Measurements from ENCODE around the gene GGACT.

GGACT gene

GRCh38 chr13:100520936-100521850 is 67.4 kb downstream of the GGACT start:
- H3K4me1 ChIP-seq (ENCODE audit: control insufficient read depth, insufficient read depth, low read length, unreplicated experiment) = no peaks in the 10 kb centered on the region
- no peak overlapping the region for H3K27ac ChIP-seq (ENCODE audit: low read depth, low read length)
- H3K4me3 ChIP-seq (ENCODE audit: low read depth, low read length) = no peak overlapping the region
- no peaks in the 10 kb centered on the region for H3K36me3 ChIP-seq (ENCODE audit: insufficient read depth, low read length)
- no peaks in the 10 kb centered on the region for H3K79me2 ChIP-seq (ENCODE audit: control insufficient read depth, insufficient read depth, low read length, unreplicated experiment)
- H3K27me3 ChIP-seq (ENCODE audit: insufficient read depth, low read length) = no peaks in the 10 kb centered on the region
- H2AFZ ChIP-seq (ENCODE audit: low read length, unreplicated experiment) = no peak overlapping the region

GRCh38 chr13:100519626-100520025 is 69.0 kb downstream of the GGACT start:
- H3K36me3 ChIP-seq (ENCODE audit: insufficient read depth, low read length) = no peaks in the 10 kb centered on the region
- H3K27me3 ChIP-seq (ENCODE audit: insufficient read depth, low read length) = no peaks in the 10 kb centered on the region
- peaks cover under 1% of the 10 kb centered on the region for H3K4me1 ChIP-seq (ENCODE audit: control insufficient read depth, insufficient read depth, low read length, unreplicated experiment)
- H2AFZ ChIP-seq (ENCODE audit: low read length, unreplicated experiment) = no peak overlapping the region
- H3K27ac ChIP-seq (ENCODE audit: low read depth, low read length) = no peak overlapping the region
- H3K4me3 ChIP-seq (ENCODE audit: low read depth, low read length) = no peak overlapping the region
- H3K79me2 ChIP-seq (ENCODE audit: control insufficient read depth, insufficient read depth, low read length, unreplicated experiment) = no peaks in the 10 kb centered on the region

- H3K79me2 ChIP-seq (ENCODE audit: control insufficient read depth, insufficient read depth, low read length, unreplicated experiment) = no peaks in the 10 kb centered on the region
- no peak overlapping the region for H3K4me3 ChIP-seq (ENCODE audit: low read depth, low read length)
- H3K27ac ChIP-seq (ENCODE audit: low read depth, low read length) = no peak overlapping the region
- no peak overlapping the region for H2AFZ ChIP-seq (ENCODE audit: low read length, unreplicated experiment)
- no peaks in the 10 kb centered on the region for H3K27me3 ChIP-seq (ENCODE audit: insufficient read depth, low read length)
- H3K4me1 ChIP-seq (ENCODE audit: control insufficient read depth, insufficient read depth, low read length, unreplicated experiment) = peaks cover 7% of the 10 kb centered on the region
- H3K36me3 ChIP-seq (ENCODE audit: insufficient read depth, low read length) = no peaks in the 10 kb centered on the region
Observed at GRCh38 chr13:100518394-100519062, 70.1 kb downstream of the GGACT start.

GRCh38 chr13:100517728-100518127 is 70.9 kb downstream of the GGACT start:
- Histone ChIP-seq H3K4me3 (ENCODE audit: low read depth, low read length) (no peak overlapping the region), H3K27me3 (ENCODE audit: insufficient read depth, low read length) (no peaks in the 10 kb centered on the region), H3K36me3 (ENCODE audit: insufficient read depth, low read length) (no peaks in the 10 kb centered on the region), H3K79me2 (ENCODE audit: control insufficient read depth, insufficient read depth, low read length, unreplicated experiment) (no peaks in the 10 kb centered on the region), H3K4me1 (ENCODE audit: control insufficient read depth, insufficient read depth, low read length, unreplicated experiment) (peaks cover 7% of the 10 kb centered on the region), H2AFZ (ENCODE audit: low read length, unreplicated experiment) (no peak overlapping the region), H3K27ac (ENCODE audit: low read depth, low read length) (no peak overlapping the region)

- no peaks in the 10 kb centered on the region for H3K79me2 ChIP-seq (ENCODE audit: control insufficient read depth, insufficient read depth, low read length, unreplicated experiment)
- no peak overlapping the region for H3K27ac ChIP-seq (ENCODE audit: low read depth, low read length)
- H3K4me3 ChIP-seq (ENCODE audit: low read depth, low read length) = no peak overlapping the region
- no peaks in the 10 kb centered on the region for H3K36me3 ChIP-seq (ENCODE audit: insufficient read depth, low read length)
- H3K4me1 ChIP-seq (ENCODE audit: control insufficient read depth, insufficient read depth, low read length, unreplicated experiment) = peaks cover 7% of the 10 kb centered on the region
- no peaks in the 10 kb centered on the region for H3K27me3 ChIP-seq (ENCODE audit: insufficient read depth, low read length)
- no peak overlapping the region for H2AFZ ChIP-seq (ENCODE audit: low read length, unreplicated experiment)
Observed at GRCh38 chr13:100517135-100517534, 71.5 kb downstream of the GGACT start.

- Histone ChIP-seq H3K27ac (ENCODE audit: low read depth, low read length) (no peak overlapping the region), H3K4me1 (ENCODE audit: control insufficient read depth, insufficient read depth, low read length, unreplicated experiment) (peaks cover 7% of the 10 kb centered on the region), H3K4me3 (ENCODE audit: low read depth, low read length) (no peak overlapping the region), H3K36me3 (ENCODE audit: insufficient read depth, low read length) (no peaks in the 10 kb centered on the region), H3K79me2 (ENCODE audit: control insufficient read depth, insufficient read depth, low read length, unreplicated experiment) (no peaks in the 10 kb centered on the region), H3K27me3 (ENCODE audit: insufficient read depth, low read length) (no peaks in the 10 kb centered on the region), H2AFZ (ENCODE audit: low read length, unreplicated experiment) (no peak overlapping the region)
Observed at GRCh38 chr13:100515410-100515800, 73.2 kb downstream of the GGACT start.

- H3K27ac ChIP-seq (ENCODE audit: low read depth, low read length) = no peak overlapping the region
- H3K36me3 ChIP-seq (ENCODE audit: insufficient read depth, low read length) = no peaks in the 10 kb centered on the region
- no peak overlapping the region for H2AFZ ChIP-seq (ENCODE audit: low read length, unreplicated experiment)
- no peaks in the 10 kb centered on the region for H3K79me2 ChIP-seq (ENCODE audit: control insufficient read depth, insufficient read depth, low read length, unreplicated experiment)
- peaks cover 7% of the 10 kb centered on the region for H3K4me1 ChIP-seq (ENCODE audit: control insufficient read depth, insufficient read depth, low read length, unreplicated experiment)
- H3K27me3 ChIP-seq (ENCODE audit: insufficient read depth, low read length) = no peaks in the 10 kb centered on the region
- no peak overlapping the region for H3K4me3 ChIP-seq (ENCODE audit: low read depth, low read length)
Observed at GRCh38 chr13:100514788-100515409, 73.7 kb downstream of the GGACT start.

GRCh38 chr13:100513987-100514670 is 74.5 kb downstream of the GGACT start:
- Histone ChIP-seq H3K27me3 (ENCODE audit: insufficient read depth, low read length) (no peaks in the 10 kb centered on the region), H2AFZ (ENCODE audit: low read length, unreplicated experiment) (no peak overlapping the region), H3K4me3 (ENCODE audit: low read depth, low read length) (no peak overlapping the region), H3K36me3 (ENCODE audit: insufficient read depth, low read length) (no peaks in the 10 kb centered on the region), H3K79me2 (ENCODE audit: control insufficient read depth, insufficient read depth, low read length, unreplicated experiment) (no peaks in the 10 kb centered on the region), H3K27ac (ENCODE audit: low read depth, low read length) (no peak overlapping the region), H3K4me1 (ENCODE audit: control insufficient read depth, insufficient read depth, low read length, unreplicated experiment) (peaks cover 7% of the 10 kb centered on the region)

GRCh38 chr13:100513171-100513570 is 75.4 kb downstream of the GGACT start:
- Histone ChIP-seq H3K79me2 (ENCODE audit: control insufficient read depth, insufficient read depth, low read length, unreplicated experiment) (no peaks in the 10 kb centered on the region), H3K4me1 (ENCODE audit: control insufficient read depth, insufficient read depth, low read length, unreplicated experiment) (peaks cover 7% of the 10 kb centered on the region), H3K36me3 (ENCODE audit: insufficient read depth, low read length) (no peaks in the 10 kb centered on the region), H3K27me3 (ENCODE audit: insufficient read depth, low read length) (no peaks in the 10 kb centered on the region), H3K27ac (ENCODE audit: low read depth, low read length) (no peak overlapping the region), H3K4me3 (ENCODE audit: low read depth, low read length) (no peak overlapping the region), H2AFZ (ENCODE audit: low read length, unreplicated experiment) (no peak overlapping the region)

- no peak overlapping the region for H3K4me3 ChIP-seq (ENCODE audit: low read depth, low read length)
- H2AFZ ChIP-seq (ENCODE audit: low read length, unreplicated experiment) = no peak overlapping the region
- H3K4me1 ChIP-seq (ENCODE audit: control insufficient read depth, insufficient read depth, low read length, unreplicated experiment) = peaks cover 7% of the 10 kb centered on the region
- no peaks in the 10 kb centered on the region for H3K27me3 ChIP-seq (ENCODE audit: insufficient read depth, low read length)
- H3K79me2 ChIP-seq (ENCODE audit: control insufficient read depth, insufficient read depth, low read length, unreplicated experiment) = no peaks in the 10 kb centered on the region
- H3K27ac ChIP-seq (ENCODE audit: low read depth, low read length) = no peak overlapping the region
- no peaks in the 10 kb centered on the region for H3K36me3 ChIP-seq (ENCODE audit: insufficient read depth, low read length)
Observed at GRCh38 chr13:100512422-100512821, 76.2 kb downstream of the GGACT start.
